Measurements from ENCODE around the gene SHB.

The SHB gene

GRCh38 chr9:38107405-38107804 is 38.4 kb upstream of the SHB start:
- Histone ChIP-seq H3K27me3 (ENCODE audit: insufficient read depth, low read length) (no peaks in the 10 kb centered on the region), H3K9me2 (ENCODE audit: low read depth, low read length) (no peaks in the 10 kb centered on the region), H3K4me1 (ENCODE audit: insufficient read depth, low read length, severe bottlenecking) (no peaks in the 10 kb centered on the region), H3K9me3 (ENCODE audit: low read length) (no peaks in the 10 kb centered on the region), H3K27ac (ENCODE audit: low read depth, low read length, poor library complexity, severe bottlenecking) (no peak overlapping the region), H3K36me3 (ENCODE audit: insufficient read depth, low read length) (no peaks in the 10 kb centered on the region), H3K9ac (ENCODE audit: low read length) (no peak overlapping the region), H3K4me2 (ENCODE audit: low read length) (no peak overlapping the region), H4K20me1 (ENCODE audit: insufficient read depth, low read length) (no peaks in the 10 kb centered on the region), H3K79me2 (ENCODE audit: insufficient read depth, low read length) (no peaks in the 10 kb centered on the region), H3F3A (ENCODE audit: insufficient read depth, low read length) (no peaks in the 10 kb centered on the region), H3K4me3 (ENCODE audit: low read depth, low read length, poor library complexity, severe bottlenecking) (no peak overlapping the region), H2AFZ (ENCODE audit: low read length) (no peak overlapping the region)
- TF ChIP-seq EZH2 (IDR thresholded peaks at IDR 0.05; ENCODE audit: borderline replicate concordance, low read length) (no peak), CTCF (IDR thresholded peaks at IDR 0.05; ENCODE audit: low read length) (no peak)

DNA sequence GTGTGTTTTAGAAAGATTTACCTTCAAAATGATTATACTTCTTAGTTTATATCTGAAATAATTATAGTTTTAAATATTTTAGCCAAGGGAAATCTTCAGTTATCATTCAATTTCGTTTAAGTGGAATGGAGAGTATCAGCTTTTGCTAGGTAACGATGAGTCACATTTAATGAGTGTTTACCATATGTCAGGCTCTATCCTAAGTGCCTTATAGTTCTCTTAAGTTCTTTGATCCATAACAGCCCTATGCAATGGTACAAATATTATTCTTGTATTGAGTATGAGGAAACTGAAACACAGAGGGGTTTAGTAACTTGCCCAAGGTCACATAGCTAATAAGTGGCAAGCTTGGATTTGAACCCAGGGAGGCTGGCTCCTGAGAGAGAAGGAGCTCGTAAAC is 37.5 kb upstream of the SHB start:
- Histone ChIP-seq H3K4me3 (ENCODE audit: low read depth, low read length, poor library complexity, severe bottlenecking) (no peak overlapping the region), H3K4me1 (ENCODE audit: insufficient read depth, low read length, severe bottlenecking) (no peaks in the 10 kb centered on the region), H4K20me1 (ENCODE audit: insufficient read depth, low read length) (no peaks in the 10 kb centered on the region), H3K36me3 (ENCODE audit: insufficient read depth, low read length) (no peaks in the 10 kb centered on the region), H3K9me2 (ENCODE audit: low read depth, low read length) (no peaks in the 10 kb centered on the region), H2AFZ (ENCODE audit: low read length) (no peak overlapping the region), H3K9me3 (ENCODE audit: low read length) (no peaks in the 10 kb centered on the region), H3K27ac (ENCODE audit: low read depth, low read length, poor library complexity, severe bottlenecking) (no peak overlapping the region), H3K9ac (ENCODE audit: low read length) (no peak overlapping the region), H3K4me2 (ENCODE audit: low read length) (no peak overlapping the region), H3K79me2 (ENCODE audit: insufficient read depth, low read length) (no peaks in the 10 kb centered on the region), H3F3A (ENCODE audit: insufficient read depth, low read length) (no peaks in the 10 kb centered on the region), H3K27me3 (ENCODE audit: insufficient read depth, low read length) (no peaks in the 10 kb centered on the region)
- no peak for TF ChIP-seq EZH2 (IDR thresholded peaks at IDR 0.05; ENCODE audit: borderline replicate concordance, low read length)
- no peak for TF ChIP-seq CTCF (IDR thresholded peaks at IDR 0.05; ENCODE audit: low read length)

DNA sequence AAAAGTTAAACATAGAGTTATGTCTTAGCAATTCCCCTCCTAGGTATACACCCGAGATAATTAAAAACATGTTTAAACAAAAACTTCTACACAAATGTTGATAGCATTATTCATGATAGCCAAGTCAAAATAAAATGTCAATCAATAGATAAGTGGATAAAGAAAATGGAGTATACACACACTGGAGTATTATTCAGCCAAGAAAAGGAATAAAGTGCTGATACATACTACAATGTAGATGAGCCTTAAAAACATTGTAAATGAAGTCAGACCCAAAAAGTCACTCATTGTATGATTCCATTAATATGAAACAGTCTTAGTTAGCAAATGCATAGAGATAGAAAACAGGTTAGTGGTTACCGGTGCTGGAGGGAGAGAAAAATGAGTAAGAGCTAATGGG is 34.3 kb upstream of the SHB start:
- Histone ChIP-seq H3K4me2 (ENCODE audit: low read length) (no peak overlapping the region), H3K9ac (ENCODE audit: low read length) (no peak overlapping the region), H3K27ac (ENCODE audit: low read depth, low read length, poor library complexity, severe bottlenecking) (no peak overlapping the region), H3K79me2 (ENCODE audit: insufficient read depth, low read length) (no peaks in the 10 kb centered on the region), H3K4me1 (ENCODE audit: insufficient read depth, low read length, severe bottlenecking) (no peaks in the 10 kb centered on the region), H3F3A (ENCODE audit: insufficient read depth, low read length) (no peaks in the 10 kb centered on the region), H2AFZ (ENCODE audit: low read length) (no peak overlapping the region), H3K27me3 (ENCODE audit: insufficient read depth, low read length) (no peaks in the 10 kb centered on the region), H3K4me3 (ENCODE audit: low read depth, low read length, poor library complexity, severe bottlenecking) (no peak overlapping the region), H3K36me3 (ENCODE audit: insufficient read depth, low read length) (no peaks in the 10 kb centered on the region), H4K20me1 (ENCODE audit: insufficient read depth, low read length) (no peaks in the 10 kb centered on the region), H3K9me3 (ENCODE audit: low read length) (no peaks in the 10 kb centered on the region), H3K9me2 (ENCODE audit: low read depth, low read length) (no peaks in the 10 kb centered on the region)
- TF ChIP-seq EZH2 (IDR thresholded peaks at IDR 0.05; ENCODE audit: borderline replicate concordance, low read length) (no peak), CTCF (IDR thresholded peaks at IDR 0.05; ENCODE audit: low read length) (no peak)

Data from OCI-LY1 (cell line).